Panc1 (cell line): Measurements from ENCODE around the gene SDK1. TPM values are rescaled to one million over a fixed set of nuclear protein-coding genes. Genes with fewer than 3 reads are reported as not detected.

ENCODE experiments used
- ATAC-seq: fragments of 200-7000 bp; cut with Tn5 transposase; 2 replicates; pipeline ENCODE4 v1.9.1; 2020; ENCODE audit warnings: mild to moderate bottlenecking, moderate library complexity
- BruUV-seq: library from RNA; stranded (reverse); fragments of 400-500 nt; replicated peaks from 2 replicates; lab custom pipeline; 2021; lab: Mats Ljungman, UMichigan
- CTCF ChIA-PET: fragments of 300-600 bp; sonication (Branson Sonifier 250); formaldehyde crosslinking; loops from one replicate; lab custom pipeline; 2022; ENCODE audit warnings: antibody characterized with exemption; lab: Charles Lee
- POLR2A ChIA-PET: fragments of 300-600 bp; sonication (Branson Sonifier 250); formaldehyde crosslinking; loops from one replicate; lab custom pipeline; 2022; ENCODE audit warnings: antibody characterized with exemption; lab: Charles Lee
- DNase-seq: peaks from one replicate; pipeline ENCODE4 v3.0.0-alpha.2; 2010; ENCODE audit warnings: low read depth, low spot score
- H3K27ac ChIP-seq: 2 replicates; pipeline ENCODE4 v1.5.1; 2011; ENCODE audit warnings: mild to moderate bottlenecking, low read length, inconsistent platforms
- H3K27me3 ChIP-seq: fragments of 200-500 bp; sonication (Bioruptor generic); 2 replicates; pipeline ENCODE4 v1.6.0; 2014; ENCODE audit warnings: low read length, inconsistent platforms; ENCODE audit not compliant: control insufficient read depth, insufficient read depth
- H3K36me3 ChIP-seq: fragments of 200-500 bp; sonication (Bioruptor generic); 2 replicates; pipeline ENCODE4 v1.5.1; 2014; ENCODE audit warnings: inconsistent platforms, mild to moderate bottlenecking, low read length, moderate library complexity; ENCODE audit not compliant: control insufficient read depth, insufficient read depth
- H3K4me1 ChIP-seq: 2 replicates; pipeline ENCODE4 v1.5.1; 2011; ENCODE audit warnings: inconsistent platforms, mild to moderate bottlenecking, low read length, moderate library complexity; ENCODE audit not compliant: control insufficient read depth, insufficient read depth
- H3K4me3 ChIP-seq, 2 experiments: 2 replicates each; pipeline ENCODE4 v1.5.1; 2011 to 2012; ENCODE audit warnings: low read depth in 2 of 2, low read length in 2 of 2, mild to moderate bottlenecking in 2 of 2, inconsistent platforms in 1 of 2, moderate library complexity in 1 of 2
- H3K9me3 ChIP-seq: fragments of 200-500 bp; sonication (Bioruptor generic); 2 replicates; pipeline ENCODE4 v1.5.1; 2014; ENCODE audit warnings: low read depth, mild to moderate bottlenecking, inconsistent platforms, low read length, moderate library complexity; ENCODE audit not compliant: control insufficient read depth, insufficient read depth
- POLR2AphosphoS5 ChIP-seq: IDR thresholded peaks from 2 replicates; pipeline ENCODE4 v1.6.1; 2012; ENCODE audit warnings: mild to moderate bottlenecking, low read depth, low read length, moderate library complexity
- SIN3A ChIP-seq: IDR thresholded peaks from 2 replicates; pipeline ENCODE4 v1.6.1; 2012; ENCODE audit warnings: low read depth, mild to moderate bottlenecking, low read length, moderate library complexity, borderline replicate concordance; ENCODE audit not compliant: insufficient read depth
- TCF7L2 ChIP-seq: IDR thresholded peaks from 2 replicates; pipeline ENCODE4 v1.6.1; 2011; ENCODE audit warnings: mild to moderate bottlenecking, low read depth, low read length, inconsistent platforms
- in situ Hi-C: cut with HindIII; loops from 2 replicates; pipeline ENCODE4 v1.10.0; 2016; ENCODE audit warnings: low sequenced_read_pairs, low pct_unique_long_range_greater_than_20kb
- intact Hi-C: fragments of 100-400 bp; cut with micrococcal nuclease; formaldehyde crosslinking; loops from one replicate; pipeline ENCODE4 v1.10.0; 2022; ENCODE audit not compliant: unreplicated experiment
- total RNA-seq: library from RNA; stranded (reverse); gene quantifications from one replicate; pipeline ENCODE4 v1.2.1, GENCODE V29; 2021; ENCODE audit not compliant: unreplicated experiment
- TF ChIP-seq, protein P1 (sequence below), 2 experiments: IDR thresholded peaks; 2 replicates each; pipeline ENCODE4 v1.6.1; 2011 to 2012; ENCODE audit warnings: low read depth in 2 of 2, control low read depth in 1 of 2, low read length in 1 of 2, mild to moderate bottlenecking in 1 of 2, moderate library complexity in 1 of 2; ENCODE audit not compliant: insufficient read depth in 1 of 2
- TF ChIP-seq, protein P2 (sequence below): fragments of 450-650 bp; IDR thresholded peaks from 2 replicates; pipeline ENCODE4 v1.5.1; 2017; ENCODE audit warnings: mild to moderate bottlenecking

The SDK1 gene
- total RNA-seq, 1 experiment from 2014 or later: 47.4 TPM

DNA sequence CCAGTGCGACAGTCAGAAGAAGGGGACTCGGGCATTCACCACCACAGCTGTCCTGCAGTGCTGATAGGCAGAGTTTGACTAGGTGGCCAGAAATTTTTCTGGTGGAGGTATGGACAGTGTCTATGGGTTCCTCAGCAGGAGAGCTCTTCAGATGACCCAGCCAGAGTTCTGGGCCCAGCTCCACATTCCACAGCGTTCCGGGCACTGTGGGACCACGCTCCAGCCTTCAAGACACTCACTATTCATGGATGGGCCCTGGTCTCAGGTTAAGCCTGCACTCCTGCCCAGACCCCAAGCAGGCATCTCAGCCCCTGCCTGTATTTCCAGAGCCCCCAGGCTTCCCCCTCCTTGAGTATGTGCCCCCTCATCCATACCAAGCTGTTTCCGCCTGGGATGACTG is 884.1 kb downstream of the SDK1 start:
- TF ChIP-seq, protein P1, sequence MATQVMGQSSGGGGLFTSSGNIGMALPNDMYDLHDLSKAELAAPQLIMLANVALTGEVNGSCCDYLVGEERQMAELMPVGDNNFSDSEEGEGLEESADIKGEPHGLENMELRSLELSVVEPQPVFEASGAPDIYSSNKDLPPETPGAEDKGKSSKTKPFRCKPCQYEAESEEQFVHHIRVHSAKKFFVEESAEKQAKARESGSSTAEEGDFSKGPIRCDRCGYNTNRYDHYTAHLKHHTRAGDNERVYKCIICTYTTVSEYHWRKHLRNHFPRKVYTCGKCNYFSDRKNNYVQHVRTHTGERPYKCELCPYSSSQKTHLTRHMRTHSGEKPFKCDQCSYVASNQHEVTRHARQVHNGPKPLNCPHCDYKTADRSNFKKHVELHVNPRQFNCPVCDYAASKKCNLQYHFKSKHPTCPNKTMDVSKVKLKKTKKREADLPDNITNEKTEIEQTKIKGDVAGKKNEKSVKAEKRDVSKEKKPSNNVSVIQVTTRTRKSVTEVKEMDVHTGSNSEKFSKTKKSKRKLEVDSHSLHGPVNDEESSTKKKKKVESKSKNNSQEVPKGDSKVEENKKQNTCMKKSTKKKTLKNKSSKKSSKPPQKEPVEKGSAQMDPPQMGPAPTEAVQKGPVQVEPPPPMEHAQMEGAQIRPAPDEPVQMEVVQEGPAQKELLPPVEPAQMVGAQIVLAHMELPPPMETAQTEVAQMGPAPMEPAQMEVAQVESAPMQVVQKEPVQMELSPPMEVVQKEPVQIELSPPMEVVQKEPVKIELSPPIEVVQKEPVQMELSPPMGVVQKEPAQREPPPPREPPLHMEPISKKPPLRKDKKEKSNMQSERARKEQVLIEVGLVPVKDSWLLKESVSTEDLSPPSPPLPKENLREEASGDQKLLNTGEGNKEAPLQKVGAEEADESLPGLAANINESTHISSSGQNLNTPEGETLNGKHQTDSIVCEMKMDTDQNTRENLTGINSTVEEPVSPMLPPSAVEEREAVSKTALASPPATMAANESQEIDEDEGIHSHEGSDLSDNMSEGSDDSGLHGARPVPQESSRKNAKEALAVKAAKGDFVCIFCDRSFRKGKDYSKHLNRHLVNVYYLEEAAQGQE (IDR thresholded peaks at IDR 0.05; ENCODE audit: insufficient read depth in 1 of 2, low read depth in 2 of 2, low read length in 1 of 2): no peak
- TF ChIP-seq, protein P2, sequence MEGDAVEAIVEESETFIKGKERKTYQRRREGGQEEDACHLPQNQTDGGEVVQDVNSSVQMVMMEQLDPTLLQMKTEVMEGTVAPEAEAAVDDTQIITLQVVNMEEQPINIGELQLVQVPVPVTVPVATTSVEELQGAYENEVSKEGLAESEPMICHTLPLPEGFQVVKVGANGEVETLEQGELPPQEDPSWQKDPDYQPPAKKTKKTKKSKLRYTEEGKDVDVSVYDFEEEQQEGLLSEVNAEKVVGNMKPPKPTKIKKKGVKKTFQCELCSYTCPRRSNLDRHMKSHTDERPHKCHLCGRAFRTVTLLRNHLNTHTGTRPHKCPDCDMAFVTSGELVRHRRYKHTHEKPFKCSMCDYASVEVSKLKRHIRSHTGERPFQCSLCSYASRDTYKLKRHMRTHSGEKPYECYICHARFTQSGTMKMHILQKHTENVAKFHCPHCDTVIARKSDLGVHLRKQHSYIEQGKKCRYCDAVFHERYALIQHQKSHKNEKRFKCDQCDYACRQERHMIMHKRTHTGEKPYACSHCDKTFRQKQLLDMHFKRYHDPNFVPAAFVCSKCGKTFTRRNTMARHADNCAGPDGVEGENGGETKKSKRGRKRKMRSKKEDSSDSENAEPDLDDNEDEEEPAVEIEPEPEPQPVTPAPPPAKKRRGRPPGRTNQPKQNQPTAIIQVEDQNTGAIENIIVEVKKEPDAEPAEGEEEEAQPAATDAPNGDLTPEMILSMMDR: no peak
- no peak for TF ChIP-seq SIN3A
- TF ChIP-seq TCF7L2: no peak
- no peak for TF ChIP-seq POLR2AphosphoS5
- ATAC-seq (no peak), DNase-seq (no peak)
- intact Hi-C loops (no loop called here), in situ Hi-C loops (no loop called here)
- Histone ChIP-seq H3K27ac (no peak overlapping the region), H3K4me3 (no peak overlapping the region), H3K27me3 (no peaks in the 10 kb centered on the region), H3K36me3 (no peaks in the 10 kb centered on the region), H3K4me1 (no peaks in the 10 kb centered on the region), H3K9me3 (no peaks in the 10 kb centered on the region)
- ChIA-PET POLR2A (no interaction called here), CTCF (no interaction called here)
- no TSS peak for BruUV-seq

GRCh38 chr7:4185721-4186512 is 884.9 kb downstream of the SDK1 start:
- Histone ChIP-seq H3K9me3 (no peaks in the 10 kb centered on the region), H3K4me3 (no peak overlapping the region), H3K4me1 (no peaks in the 10 kb centered on the region), H3K36me3 (no peaks in the 10 kb centered on the region), H3K27me3 (no peaks in the 10 kb centered on the region), H3K27ac (no peak overlapping the region)
- DNase-seq (no peak), ATAC-seq (no peak)
- CTCF ChIA-PET: interaction anchor here (0.6 kb wide), 1 partner anchor 17 kb away, joined by 7 read pairs; no protein-coding TSS in a partner anchor
- in situ Hi-C loops (no loop called here), intact Hi-C loops (no loop called here)
- TF ChIP-seq, protein P2: no peak
- TF ChIP-seq SIN3A: no peak
- TF ChIP-seq POLR2AphosphoS5: no peak
- TF ChIP-seq TCF7L2: no peak
- TF ChIP-seq, protein P1 (IDR thresholded peaks at IDR 0.05; ENCODE audit: insufficient read depth in 1 of 2, low read depth in 2 of 2, low read length in 1 of 2): no peak
- BruUV-seq: no TSS peak
- POLR2A ChIA-PET: interaction anchor here (0.6 kb wide), 1 partner anchor 159 kb away, joined by 19 read pairs; no protein-coding TSS in a partner anchor
